HEK293 (cell line): ENCODE data around the gene C1orf74.

Experiments used
- BCL11A ChIP-seq: fragments of 450-650 bp; formaldehyde crosslinking; IDR thresholded peaks from 2 replicates; pipeline ENCODE4 v1.5.1; 2016; ENCODE audit warnings: low read depth, missing biosample characterization, missing genetic modification characterization
- EGR2 ChIP-seq: fragments of 450-650 bp; formaldehyde crosslinking; IDR thresholded peaks from 2 replicates; pipeline ENCODE4 v1.5.1; 2016; ENCODE audit warnings: low read depth, missing biosample characterization, missing genetic modification characterization
- GFI1B ChIP-seq: fragments of 450-650 bp; formaldehyde crosslinking; IDR thresholded peaks from 2 replicates; pipeline ENCODE4 v1.5.1; 2016; ENCODE audit warnings: missing biosample characterization, missing genetic modification characterization
- GLIS2 ChIP-seq: fragments of 450-650 bp; formaldehyde crosslinking; IDR thresholded peaks from 2 replicates; pipeline ENCODE4 v1.5.1; 2016; ENCODE audit warnings: missing biosample characterization, missing genetic modification characterization
- IKZF3 ChIP-seq: fragments of 450-650 bp; IDR thresholded peaks from 2 replicates; pipeline ENCODE4 v1.5.0; 2018; ENCODE audit warnings: missing biosample characterization, mild to moderate bottlenecking, missing genetic modification characterization, moderate library complexity
- MEIS1 ChIP-seq: sonication (generic); formaldehyde crosslinking; IDR thresholded peaks from 2 replicates; pipeline ENCODE4 v1.8.1; 2022; ENCODE audit warnings: missing genetic modification reagents, mild to moderate bottlenecking, borderline replicate concordance
- MYNN ChIP-seq: fragments of 450-650 bp; formaldehyde crosslinking; IDR thresholded peaks from 2 replicates; pipeline ENCODE4 v1.5.1; 2016; ENCODE audit warnings: missing biosample characterization, missing genetic modification characterization, borderline replicate concordance
- SALL2 ChIP-seq: fragments of 450-650 bp; formaldehyde crosslinking; IDR thresholded peaks from 2 replicates; pipeline ENCODE4 v1.5.0; 2017; ENCODE audit warnings: missing biosample characterization, mild to moderate bottlenecking, missing genetic modification characterization, borderline replicate concordance
- SETDB1 ChIP-seq: IDR thresholded peaks from one replicate; pipeline ENCODE4 v1.6.1; 2017; ENCODE audit warnings: mild to moderate bottlenecking, low read length, moderate library complexity, mixed read lengths; ENCODE audit not compliant: insufficient read length
- SP2 ChIP-seq: fragments of 450-650 bp; formaldehyde crosslinking; IDR thresholded peaks from 2 replicates; pipeline ENCODE4 v1.5.1; 2016; ENCODE audit warnings: missing biosample characterization, missing genetic modification characterization
- TSHZ1 ChIP-seq: fragments of 450-650 bp; formaldehyde crosslinking; IDR thresholded peaks from 2 replicates; pipeline ENCODE4 v1.5.1; 2016; ENCODE audit warnings: missing biosample characterization, missing genetic modification characterization, borderline replicate concordance
- ZBTB7A ChIP-seq: fragments of 450-650 bp; formaldehyde crosslinking; IDR thresholded peaks from 2 replicates; pipeline ENCODE4 v1.5.1; 2016; ENCODE audit warnings: low read depth, missing biosample characterization, missing genetic modification characterization
- ZBTB8A ChIP-seq: fragments of 450-650 bp; formaldehyde crosslinking; IDR thresholded peaks from 2 replicates; pipeline ENCODE4 v1.5.1; 2016; ENCODE audit warnings: missing biosample characterization, missing genetic modification characterization
- ZNF133 ChIP-seq: fragments of 450-650 bp; formaldehyde crosslinking; IDR thresholded peaks from 2 replicates; pipeline ENCODE4 v1.5.1; 2016; ENCODE audit warnings: missing biosample characterization, missing genetic modification characterization
- ZNF140 ChIP-seq: fragments of 450-650 bp; formaldehyde crosslinking; IDR thresholded peaks from 2 replicates; pipeline ENCODE4 v1.5.1; 2016; ENCODE audit warnings: missing biosample characterization, missing genetic modification characterization
- ZNF155 ChIP-seq: fragments of 450-650 bp; formaldehyde crosslinking; IDR thresholded peaks from 2 replicates; pipeline ENCODE4 v1.5.1; 2016; ENCODE audit warnings: missing biosample characterization, missing genetic modification characterization
- ZNF169 ChIP-seq: fragments of 450-650 bp; formaldehyde crosslinking; IDR thresholded peaks from 2 replicates; pipeline ENCODE4 v1.5.1; 2016; ENCODE audit warnings: missing biosample characterization, missing genetic modification characterization
- ZNF174 ChIP-seq: fragments of 450-650 bp; formaldehyde crosslinking; IDR thresholded peaks from 2 replicates; pipeline ENCODE4 v1.5.0; 2017; ENCODE audit warnings: missing biosample characterization, mild to moderate bottlenecking, missing genetic modification characterization
- ZNF175 ChIP-seq: fragments of 450-650 bp; formaldehyde crosslinking; IDR thresholded peaks from 2 replicates; pipeline ENCODE4 v1.5.1; 2016; ENCODE audit warnings: missing biosample characterization, missing genetic modification characterization
- ZNF221 ChIP-seq: fragments of 450-650 bp; formaldehyde crosslinking; IDR thresholded peaks from 2 replicates; pipeline ENCODE4 v1.5.1; 2017; ENCODE audit warnings: missing biosample characterization, missing genetic modification characterization, borderline replicate concordance
- ZNF350 ChIP-seq: fragments of 450-650 bp; formaldehyde crosslinking; IDR thresholded peaks from 2 replicates; pipeline ENCODE4 v1.5.0; 2017; ENCODE audit warnings: missing biosample characterization, mild to moderate bottlenecking, missing genetic modification characterization
- ZNF426 ChIP-seq: fragments of 450-650 bp; formaldehyde crosslinking; IDR thresholded peaks from 2 replicates; pipeline ENCODE4 v1.5.1; 2017; ENCODE audit warnings: missing biosample characterization, missing genetic modification characterization, mild to moderate bottlenecking, inconsistent platforms, moderate library complexity
- ZNF48 ChIP-seq: fragments of 450-650 bp; formaldehyde crosslinking; IDR thresholded peaks from 2 replicates; pipeline ENCODE4 v1.5.1; 2016; ENCODE audit warnings: missing biosample characterization, missing genetic modification characterization
- ZNF521 ChIP-seq: fragments of 450-650 bp; formaldehyde crosslinking; IDR thresholded peaks from 2 replicates; pipeline ENCODE4 v1.5.1; 2017; ENCODE audit warnings: missing biosample characterization, mild to moderate bottlenecking, missing genetic modification characterization
- ZNF548 ChIP-seq: fragments of 450-650 bp; formaldehyde crosslinking; IDR thresholded peaks from 2 replicates; pipeline ENCODE4 v1.5.1; 2016; ENCODE audit warnings: missing biosample characterization, missing genetic modification characterization
- ZNF610 ChIP-seq: fragments of 450-650 bp; formaldehyde crosslinking; IDR thresholded peaks from 2 replicates; pipeline ENCODE4 v1.5.1; 2016; ENCODE audit warnings: missing biosample characterization, missing genetic modification characterization, borderline replicate concordance
- ZNF621 ChIP-seq: fragments of 450-650 bp; formaldehyde crosslinking; IDR thresholded peaks from 2 replicates; pipeline ENCODE4 v1.5.1; 2017; ENCODE audit warnings: missing biosample characterization, missing genetic modification characterization
- ZNF629 ChIP-seq: fragments of 450-650 bp; formaldehyde crosslinking; IDR thresholded peaks from 2 replicates; pipeline ENCODE4 v1.5.1; 2017; ENCODE audit warnings: missing biosample characterization, missing genetic modification characterization
- ZNF658 ChIP-seq: fragments of 450-650 bp; formaldehyde crosslinking; IDR thresholded peaks from 2 replicates; pipeline ENCODE4; 2016; ENCODE audit warnings: missing biosample characterization, missing genetic modification characterization
- ZNF660 ChIP-seq: fragments of 450-650 bp; IDR thresholded peaks from 2 replicates; pipeline ENCODE4 v1.5.1; 2018; ENCODE audit warnings: missing biosample characterization, mild to moderate bottlenecking, missing genetic modification characterization
- ZNF670 ChIP-seq: fragments of 450-650 bp; formaldehyde crosslinking; IDR thresholded peaks from 2 replicates; pipeline ENCODE4 v1.5.1; 2016; ENCODE audit warnings: missing biosample characterization, missing genetic modification characterization, low read depth
- ZNF701 ChIP-seq: fragments of 450-650 bp; formaldehyde crosslinking; IDR thresholded peaks from 2 replicates; pipeline ENCODE4 v1.5.1; 2016; ENCODE audit warnings: missing biosample characterization, missing genetic modification characterization
- ZSCAN16 ChIP-seq: fragments of 450-650 bp; formaldehyde crosslinking; IDR thresholded peaks from 2 replicates; pipeline ENCODE4 v1.5.1; 2016; ENCODE audit warnings: missing biosample characterization, missing genetic modification characterization
- ZSCAN30 ChIP-seq: fragments of 450-650 bp; IDR thresholded peaks from 2 replicates; pipeline ENCODE4 v1.5.1; 2018; ENCODE audit warnings: missing biosample characterization, mild to moderate bottlenecking, missing genetic modification characterization, moderate library complexity
- ZXDB ChIP-seq: fragments of 450-650 bp; formaldehyde crosslinking; IDR thresholded peaks from 2 replicates; pipeline ENCODE4 v1.5.1; 2016; ENCODE audit warnings: missing biosample characterization, missing genetic modification characterization
- TF ChIP-seq, protein P1 (sequence below): fragments of 450-650 bp; formaldehyde crosslinking; IDR thresholded peaks from 2 replicates; pipeline ENCODE4 v1.5.1; 2016; ENCODE audit warnings: missing biosample characterization, missing genetic modification characterization

The C1orf74 gene

DNA sequence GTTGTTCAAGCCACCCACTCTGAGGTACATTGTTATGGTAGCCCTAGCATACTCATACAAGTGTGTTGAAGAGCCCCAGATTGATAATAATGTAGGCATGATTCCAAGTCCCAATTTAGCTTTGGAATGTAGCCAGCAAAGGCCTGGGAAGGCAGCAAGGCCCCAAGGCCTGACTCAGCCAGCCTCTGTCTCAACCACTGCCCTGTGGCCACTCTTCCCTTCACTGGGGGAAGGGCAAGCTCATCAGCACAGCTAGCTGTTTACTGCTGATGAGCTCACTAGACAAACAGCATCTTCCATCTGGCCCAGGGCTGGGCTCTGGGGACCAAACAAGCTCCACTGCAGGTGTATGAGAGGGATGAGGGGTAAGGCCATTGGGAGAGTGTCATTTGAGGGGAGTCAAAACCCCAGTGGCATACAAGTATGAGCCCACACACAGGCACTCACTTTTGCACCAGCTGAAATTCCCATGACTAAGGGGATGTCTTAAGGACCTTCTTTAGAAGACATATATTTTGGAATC is 23.8 kb upstream of the C1orf74 start (continued):
- TF ChIP-seq BCL11A (tag by site-specific recombination) (no peak), ZNF221 (no peak), ZNF548 (no peak), ZSCAN16 (tag by site-specific recombination) (no peak), MEIS1 (CRISPR knock-in tag) (no peak), SP2 (tag by site-specific recombination) (no peak), ZNF658 (tag by site-specific recombination) (no peak), ZNF175 (tag by site-specific recombination) (no peak), ZNF610 (no peak), ZBTB7A (tag by site-specific recombination) (no peak), ZNF701 (tag by site-specific recombination) (no peak), ZNF133 (tag by site-specific recombination) (no peak), TSHZ1 (peak; percentile 76; the same call in 1 of the 2 replicates), ZNF174 (no peak), SETDB1 (peak; percentile 82), ZNF48 (tag by site-specific recombination) (no peak), ZBTB8A (tag by site-specific recombination) (no peak), ZNF426 (tag by site-specific recombination) (no peak), ZSCAN30 (no peak), IKZF3 (tag by site-specific recombination) (no peak), ZNF670 (tag by site-specific recombination) (no peak), SALL2 (no peak), ZNF140 (tag by site-specific recombination) (no peak), ZXDB (tag by site-specific recombination) (peak; percentile 54; the same call in 1 of the 2 replicates), ZNF155 (tag by site-specific recombination) (no peak), ZNF169 (no peak), EGR2 (tag by site-specific recombination) (no peak), GFI1B (tag by site-specific recombination) (peak; percentile 55; the same call in 1 of the 2 replicates), GLIS2 (tag by site-specific recombination) (peak; percentile 33; the same call in 1 of the 2 replicates), ZNF621 (no peak), ZNF660 (tag by site-specific recombination) (peak; percentile 90), ZNF521 (tag by site-specific recombination) (no peak), ZNF629 (tag by site-specific recombination) (peak; percentile 83), MYNN (tag by site-specific recombination) (no peak), ZNF350 (no peak)
- TF ChIP-seq, protein P1, sequence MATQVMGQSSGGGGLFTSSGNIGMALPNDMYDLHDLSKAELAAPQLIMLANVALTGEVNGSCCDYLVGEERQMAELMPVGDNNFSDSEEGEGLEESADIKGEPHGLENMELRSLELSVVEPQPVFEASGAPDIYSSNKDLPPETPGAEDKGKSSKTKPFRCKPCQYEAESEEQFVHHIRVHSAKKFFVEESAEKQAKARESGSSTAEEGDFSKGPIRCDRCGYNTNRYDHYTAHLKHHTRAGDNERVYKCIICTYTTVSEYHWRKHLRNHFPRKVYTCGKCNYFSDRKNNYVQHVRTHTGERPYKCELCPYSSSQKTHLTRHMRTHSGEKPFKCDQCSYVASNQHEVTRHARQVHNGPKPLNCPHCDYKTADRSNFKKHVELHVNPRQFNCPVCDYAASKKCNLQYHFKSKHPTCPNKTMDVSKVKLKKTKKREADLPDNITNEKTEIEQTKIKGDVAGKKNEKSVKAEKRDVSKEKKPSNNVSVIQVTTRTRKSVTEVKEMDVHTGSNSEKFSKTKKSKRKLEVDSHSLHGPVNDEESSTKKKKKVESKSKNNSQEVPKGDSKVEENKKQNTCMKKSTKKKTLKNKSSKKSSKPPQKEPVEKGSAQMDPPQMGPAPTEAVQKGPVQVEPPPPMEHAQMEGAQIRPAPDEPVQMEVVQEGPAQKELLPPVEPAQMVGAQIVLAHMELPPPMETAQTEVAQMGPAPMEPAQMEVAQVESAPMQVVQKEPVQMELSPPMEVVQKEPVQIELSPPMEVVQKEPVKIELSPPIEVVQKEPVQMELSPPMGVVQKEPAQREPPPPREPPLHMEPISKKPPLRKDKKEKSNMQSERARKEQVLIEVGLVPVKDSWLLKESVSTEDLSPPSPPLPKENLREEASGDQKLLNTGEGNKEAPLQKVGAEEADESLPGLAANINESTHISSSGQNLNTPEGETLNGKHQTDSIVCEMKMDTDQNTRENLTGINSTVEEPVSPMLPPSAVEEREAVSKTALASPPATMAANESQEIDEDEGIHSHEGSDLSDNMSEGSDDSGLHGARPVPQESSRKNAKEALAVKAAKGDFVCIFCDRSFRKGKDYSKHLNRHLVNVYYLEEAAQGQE (tag by site-specific recombination) = no peak
